ENCODE results near the gene CEP43. TPM values are rescaled to one million over a fixed set of nuclear protein-coding genes. Genes with fewer than 3 reads are reported as not detected.

The CEP43 gene
- total and polyA plus RNA-seq, 2 of the 8 experiments (the other 6 are each of a cell fraction or from before 2014, with no cell fraction given): 12.0 to 31.2 TPM

GRCh38 chr6:167047554-167047953 lies 48.4 kb downstream of the CEP43 start:
- H2BK15ac ChIP-seq (ENCODE audit: low read length): no peak overlapping the region
- no peak overlapping the region for H3K18ac ChIP-seq (ENCODE audit: extremely low read depth, low read length)
- no peaks in the 10 kb centered on the region for H3K79me1 ChIP-seq (ENCODE audit: low read depth, low read length)
- H2BK12ac ChIP-seq (ENCODE audit: low read depth, low read length): no peak overlapping the region
- no peaks in the 10 kb centered on the region for H3K9me3 ChIP-seq (ENCODE audit: insufficient read depth in 2 of 2, low read depth in 1 of 2, low read length in 1 of 2)
- TF ChIP-seq TAF7 (optimal IDR thresholded peaks at IDR 0.05; ENCODE audit: borderline replicate concordance, low read depth, low read length): no peak
- TF ChIP-seq FOSL1 (IDR thresholded peaks at IDR 0.05; ENCODE audit: insufficient read depth, low read depth, low read length): no peak
- no peak for TF ChIP-seq KDM5A (IDR thresholded peaks at IDR 0.05; ENCODE audit: low read length)
- no peak for TF ChIP-seq POLR2A (IDR thresholded peaks at IDR 0.05; ENCODE audit: control extremely low read depth in 1 of 2, low read depth in 2 of 2, low read length in 2 of 2)
- no peak for TF ChIP-seq RBBP5 (IDR thresholded peaks at IDR 0.05; ENCODE audit: borderline replicate concordance, low read depth, low read length)
- TF ChIP-seq TBP (IDR thresholded peaks at IDR 0.05; ENCODE audit: low read depth, low read length): no peak
- no peak for TF ChIP-seq PHF8 (conservative IDR thresholded peaks at IDR 0.05; ENCODE audit: low read depth, low read length)
- no peak for TF ChIP-seq NANOG (IDR thresholded peaks at IDR 0.05; ENCODE audit: insufficient read depth, low read depth, low read length, poor library complexity, severe bottlenecking)
- TF ChIP-seq GABPA (IDR thresholded peaks at IDR 0.05; ENCODE audit: borderline replicate concordance, insufficient read depth, low read length): no peak
- TF ChIP-seq SIX5 (IDR thresholded peaks at IDR 0.05; ENCODE audit: low read depth, low read length): no peak
- TF ChIP-seq RAD21 (IDR thresholded peaks at IDR 0.05 in 1 of 2, conservative IDR thresholded peaks at IDR 0.05 in 1 of 2; ENCODE audit: low read depth in 2 of 2, low read length in 2 of 2): no peak
- H4K20me1 ChIP-seq (replicated peaks in 1 of 2; ENCODE audit: control insufficient read depth in 1 of 2, insufficient read depth in 2 of 2, low read length in 2 of 2): no peaks in the 10 kb centered on the region
- H3K27me3 ChIP-seq (replicated peaks in 1 of 4; ENCODE audit: control insufficient read depth in 3 of 4, extremely low read depth in 1 of 4, insufficient read depth in 3 of 4, low read length in 3 of 4): no peaks in the 10 kb centered on the region
- WGBS, 2 experiments (ENCODE audit: extremely low coverage in 1 of 2, insufficient coverage in 1 of 2, insufficient read length in 1 of 2, insufficient replicate concordance in 2 of 2, low coverage in 1 of 2, low lambda C conversion rate in 2 of 2, missing lambda C conversion rate in 1 of 2): 95% methylated on average over 10 of the region's 10 CpGs; no CpG with 5 or more reads in 1 of the 2 experiments
- H2AK5ac ChIP-seq (ENCODE audit: low read depth, low read length): no peak overlapping the region
- no peak overlapping the region for H3K23ac ChIP-seq (ENCODE audit: insufficient read length)
- H3K4me2 ChIP-seq (ENCODE audit: insufficient read depth in 1 of 2, low read depth in 2 of 2, low read length in 2 of 2): no peak overlapping the region
- H2BK5ac ChIP-seq (ENCODE audit: low read depth, low read length): no peak overlapping the region
- POLR2A ChIA-PET (ENCODE audit: partially characterized antibody): no interaction called here
- no peak overlapping the region for H3K9ac ChIP-seq (replicated peaks in 1 of 4; ENCODE audit: extremely low read depth in 1 of 4, low read depth in 3 of 4, low read length in 3 of 4)
- H3K79me2 ChIP-seq (ENCODE audit: control insufficient read depth in 1 of 2, insufficient read depth in 2 of 2, low read length in 2 of 2): no peaks in the 10 kb centered on the region
- H2BK120ac ChIP-seq (replicated peaks; ENCODE audit: low read depth, low read length): no peak overlapping the region
- H3K4me3 ChIP-seq (ENCODE audit: extremely low read depth in 1 of 4, insufficient read depth in 2 of 4, low read depth in 3 of 4, low read length in 4 of 4): no peak overlapping the region
- no peak overlapping the region for H2AFZ ChIP-seq (ENCODE audit: low read length)
- no peaks in the 10 kb centered on the region for H3K36me3 ChIP-seq (ENCODE audit: control insufficient read depth in 2 of 4, insufficient read depth in 4 of 4, low read length in 3 of 4)
- DNase-seq (ENCODE audit: low read depth in 1 of 2, low spot score in 2 of 2): no peak
- CTCF ChIA-PET (ENCODE audit: partially characterized antibody): interaction anchor here (0.5 to 9.3 kb wide), 10 partner anchors 9 to 546 kb away, joined by 3 to 72 read pairs (median 3); no protein-coding TSS in a partner anchor
- H2BK20ac ChIP-seq (ENCODE audit: low read length): no peak overlapping the region
- no peaks in the 10 kb centered on the region for H3K23me2 ChIP-seq (ENCODE audit: low read depth, low read length)
- no peak overlapping the region for H3K27ac ChIP-seq (ENCODE audit: low read depth, low read length)
- no peaks in the 10 kb centered on the region for H3K4me1 ChIP-seq (replicated peaks in 1 of 4; ENCODE audit: control insufficient read depth in 3 of 4, insufficient read depth in 4 of 4, low read length in 3 of 4)
- no peak overlapping the region for H3K14ac ChIP-seq (ENCODE audit: insufficient read length)
- no peak for FAIRE-seq
- no peak overlapping the region for H4K5ac ChIP-seq (ENCODE audit: insufficient read length, low read depth, low read length)
- H4K8ac ChIP-seq (ENCODE audit: extremely low read depth, insufficient read depth, low read length): no peak overlapping the region
- H4K91ac ChIP-seq (replicated peaks; ENCODE audit: insufficient read length, low read length): no peak overlapping the region
- no peak overlapping the region for H3K4ac ChIP-seq (replicated peaks; ENCODE audit: insufficient read length, low read depth, low read length)
- H3K56ac ChIP-seq (replicated peaks; ENCODE audit: insufficient read length, low read depth, low read length): no peak overlapping the region
